GM12878 (cell line): ENCODE data around the gene SH2D3A. TPM values are rescaled to one million over a fixed set of nuclear protein-coding genes. Genes with fewer than 3 reads are reported as not detected.

Experiments used
- ATAC-seq: fragments of 200-7000 bp; cut with Tn5 transposase; 3 replicates; pipeline ENCODE4 v1.9.1; 2020; ENCODE audit warnings: mild to moderate bottlenecking, moderate library complexity
- BruUV-seq: library from RNA; stranded (reverse); fragments of 400-500 nt; replicated peaks from 2 replicates; lab custom pipeline; 2021; lab: Mats Ljungman, UMichigan
- CTCF ChIA-PET: fragments of 300-600 bp; sonication (Branson Sonifier 250); formaldehyde crosslinking; extraction: SDS; loops from one replicate; lab custom pipeline; 2021; ENCODE audit warnings: inconsistent platforms; lab: Yijun Ruan, JAX
- POLR2A ChIA-PET: fragments of 350-600 bp; formaldehyde crosslinking; extraction: SDS; loops from one replicate; lab custom pipeline; 2021; ENCODE audit warnings: inconsistent platforms; lab: Charles Lee
- RAD21 ChIA-PET: fragments of 300-600 bp; sonication (Branson Sonifier 250); formaldehyde crosslinking; loops from one replicate; lab custom pipeline; 2023; ENCODE audit warnings: antibody characterized with exemption; ENCODE audit not compliant: unreplicated experiment; lab: Charles Lee
- SMC1A ChIA-PET: fragments of 300-600 bp; sonication (Branson Sonifier 250); formaldehyde crosslinking; loops from one replicate; lab custom pipeline; 2023; ENCODE audit not compliant: unreplicated experiment, uncharacterized antibody; lab: Charles Lee
- DNase-seq: peaks from one replicate; pipeline ENCODE4 v3.0.0-alpha.2; 2011; ENCODE audit warnings: low read depth, low spot score
- FAIRE-seq: peaks from 3 replicates; lab custom pipeline; 2011; peaks lifted over from hg19 to GRCh38; lab: Jason Lieb, UNC
- H2AFZ ChIP-seq: 2 replicates; pipeline ENCODE4 v1.6.0; 2011; ENCODE audit warnings: low read depth, low read length, control low read depth; ENCODE audit not compliant: control insufficient read depth
- H3K27ac ChIP-seq: 2 replicates; pipeline ENCODE4 v1.5.1; 2011; ENCODE audit warnings: control low read depth; ENCODE audit not compliant: control insufficient read depth, insufficient read depth
- H3K27me3 ChIP-seq, 2 experiments: replicated peaks in 1 of 2; 2 replicates each; pipeline versions ENCODE4 v1.6.0 to v1.6.1; 2011; ENCODE audit warnings: low read length in 1 of 2; ENCODE audit not compliant: control insufficient read depth in 2 of 2, insufficient read depth in 2 of 2
- H3K36me3 ChIP-seq, 2 experiments: 2 replicates each; pipeline ENCODE4 v1.5.1; 2011; ENCODE audit warnings: low read length in 1 of 2; ENCODE audit not compliant: control insufficient read depth in 2 of 2, insufficient read depth in 2 of 2
- H3K4me1 ChIP-seq: 2 replicates; pipeline ENCODE4 v1.6.1; 2011; ENCODE audit warnings: mild to moderate bottlenecking, low read length, moderate library complexity, mixed read lengths; ENCODE audit not compliant: control insufficient read depth, insufficient read depth
- H3K4me2 ChIP-seq: 2 replicates; pipeline ENCODE4 v1.6.0; 2011; ENCODE audit warnings: control low read depth; ENCODE audit not compliant: control insufficient read depth, insufficient read depth
- H3K4me3 ChIP-seq: fragments of 200-600 bp; sonication (generic); 2 replicates; pipeline ENCODE4 v1.5.1; 2016
- H3K79me2 ChIP-seq: 2 replicates; pipeline ENCODE4 v1.6.0; 2011; ENCODE audit warnings: low read length; ENCODE audit not compliant: control insufficient read depth, insufficient read depth
- H3K9ac ChIP-seq: 2 replicates; pipeline ENCODE4 v1.8.0; 2011; ENCODE audit warnings: low read length, control low read depth, mixed read lengths; ENCODE audit not compliant: control insufficient read depth, insufficient read depth
- H3K9me3 ChIP-seq: replicated peaks from 3 replicates; pipeline ENCODE4 v1.5.1; 2011; ENCODE audit warnings: mild to moderate bottlenecking, low read length; ENCODE audit not compliant: control insufficient read depth, insufficient read depth
- H4K20me1 ChIP-seq: 2 replicates; pipeline ENCODE4 v1.6.0; 2011; ENCODE audit not compliant: control insufficient read depth, insufficient read depth
- ATF7 ChIP-seq: fragments of 450-650 bp; IDR thresholded peaks from 2 replicates; pipeline ENCODE4 v1.6.1; 2016; ENCODE audit warnings: low read depth, mild to moderate bottlenecking
- BMI1 ChIP-seq: fragments of 450-650 bp; IDR thresholded peaks from 2 replicates; pipeline ENCODE4 v1.6.1; 2016; ENCODE audit warnings: mild to moderate bottlenecking, moderate library complexity, borderline replicate concordance
- CBX3 ChIP-seq: fragments of 200-600 bp; sonication (generic); IDR thresholded peaks from 2 replicates; pipeline ENCODE4 v1.6.1; 2016; ENCODE audit warnings: low read depth, borderline replicate concordance
- CREB1 ChIP-seq: IDR thresholded peaks from 2 replicates; pipeline ENCODE4 v1.6.1; 2012; ENCODE audit warnings: low read depth, mild to moderate bottlenecking, inconsistent platforms
- FOXM1 ChIP-seq: IDR thresholded peaks from 2 replicates; pipeline ENCODE4 v1.6.1; 2012; ENCODE audit warnings: low read depth, mild to moderate bottlenecking, inconsistent platforms, low read length, moderate library complexity
- IKZF2 ChIP-seq, 2 experiments: fragments of 450-650 bp; IDR thresholded peaks; 2 replicates each; pipeline ENCODE4 v1.6.1; 2017; ENCODE audit warnings: mild to moderate bottlenecking in 2 of 2, moderate library complexity in 2 of 2
- MEF2A ChIP-seq: IDR thresholded peaks from 2 replicates; pipeline ENCODE4 v1.6.1; 2011; ENCODE audit warnings: low read depth, mild to moderate bottlenecking, low read length, moderate library complexity; ENCODE audit not compliant: insufficient read depth
- PAX5 ChIP-seq: IDR thresholded peaks from 2 replicates; pipeline ENCODE4 v1.6.1; 2011; ENCODE audit warnings: low read depth, low read length, borderline replicate concordance
- POU2F2 ChIP-seq: IDR thresholded peaks from 3 replicates; pipeline ENCODE4 v1.6.1; 2011; ENCODE audit warnings: low read depth, mild to moderate bottlenecking, low read length, borderline replicate concordance
- SIX5 ChIP-seq: IDR thresholded peaks from 2 replicates; pipeline ENCODE4 v1.6.1; 2011; ENCODE audit warnings: mild to moderate bottlenecking, low read depth, low read length, moderate library complexity; ENCODE audit not compliant: severe bottlenecking
- SPI1 ChIP-seq: IDR thresholded peaks from 2 replicates; pipeline ENCODE4 v1.6.1; 2011; ENCODE audit warnings: low read depth, mild to moderate bottlenecking, low read length, moderate library complexity, borderline replicate concordance; ENCODE audit not compliant: insufficient read depth
- SREBF2 ChIP-seq: IDR thresholded peaks from 2 replicates; pipeline ENCODE4 v1.6.1; 2012; ENCODE audit warnings: mild to moderate bottlenecking, low read length
- SRF ChIP-seq, 2 experiments: IDR thresholded peaks; 2 replicates each; pipeline ENCODE4 v1.6.1; 2011; ENCODE audit warnings: low read depth in 2 of 2, low read length in 2 of 2, mild to moderate bottlenecking in 1 of 2, moderate library complexity in 1 of 2
- TCF7 ChIP-seq: IDR thresholded peaks from 2 replicates; pipeline ENCODE4 v1.6.1; 2014; ENCODE audit warnings: antibody characterized with exemption, borderline replicate concordance
- ZZZ3 ChIP-seq: IDR thresholded peaks from 2 replicates; pipeline ENCODE4 v1.6.1; 2011; ENCODE audit warnings: low read depth; ENCODE audit not compliant: control insufficient read depth, insufficient read length
- WGBS: methylation state at CpG from one replicate; pipeline ENCODE4 v1.1.6; 2016; ENCODE audit warnings: low lambda C conversion rate; ENCODE audit not compliant: insufficient replicate concordance, insufficient coverage; ENCODE audit errors: missing lambda C conversion rate; 5-methylcytosine and 5-hydroxymethylcytosine counted together
- in situ Hi-C: fragments of 300-500 bp; cut with MboI; formaldehyde crosslinking; loops from 9 replicates; pipeline ENCODE4 v1.14.3; 2018; ENCODE audit warnings: mixed read lengths
- intact Hi-C: fragments of 100-400 bp; cut with micrococcal nuclease; formaldehyde crosslinking; loops from one replicate; pipeline ENCODE4 v1.14.2; 2022; ENCODE audit not compliant: unreplicated experiment
- polyA plus RNA-seq, 11 experiments: library from polyadenylated mRNA; depleted of rRNA in 4 of 11; unstranded in 6 of 11; stranded (reverse) in 5 of 11; fragments of >200 nt; fragmentation: Nextera tagmentation in 4 of 11; fragmentation: Illumina TruSeq in 1 of 11; extraction: Ambion mirVana in 4 of 11; extraction: Trizol in 1 of 11; gene quantifications; 1 replicate in 1 of 11; 2 replicates in 10 of 11; pipeline versions ENCODE4 v1.2.1 to v1.2.3, GENCODE V29; 2011 to 2016; ENCODE audit warnings: inconsistent platforms in 2 of 11, missing spikeins in 2 of 11, low read depth in 1 of 11
- total RNA-seq, 4 experiments: library from RNA; depleted of rRNA in 3 of 4; stranded (reverse); fragments of >200 nt in 3 of 4; fragmentation: Illumina TruSeq in 1 of 4; extraction: Trizol in 1 of 4; gene quantifications; 2 replicates each; pipeline versions ENCODE4 v1.2.1 to v1.2.3, GENCODE V29; 2013 to 2021
- TF ChIP-seq, protein P1 (sequence below), 3 experiments: IDR thresholded peaks in 2 of 3; conservative IDR thresholded peaks in 1 of 3; 2 replicates each; pipeline ENCODE4 v1.5.1; 2011; ENCODE audit warnings: low read depth in 3 of 3, low read length in 3 of 3, mild to moderate bottlenecking in 3 of 3, control low read depth in 2 of 3, moderate library complexity in 2 of 3, inconsistent platforms in 1 of 3, mixed read lengths in 1 of 3; ENCODE audit not compliant: control insufficient read depth in 2 of 3, insufficient read depth in 1 of 3; ENCODE audit errors: extremely low read depth in 1 of 3

SH2D3A gene
- total and polyA plus RNA-seq, 10 of the 15 experiments (the other 5 are each of a cell fraction or from before 2014, with no cell fraction given): 0.77 to 24.4 (median 9.5) TPM

GRCh38 chr19:6791237-6791636, 24.0 kb upstream of the SH2D3A start:
- CTCF ChIA-PET: interaction anchor here (0.5 to 1.9 kb wide), 5 partner anchors 9 to 742 kb away, joined by 4 to 13 read pairs (median 7); partner anchors contain the start of gene VAV1

More at GRCh38 chr19:6791237-6791636, 24.0 kb upstream of the SH2D3A start:
- Histone ChIP-seq H3K4me3 (no peak overlapping the region), H3K27ac (no peak overlapping the region), H4K20me1 (peaks cover 3% of the 10 kb centered on the region; the same call in 1 of the 2 replicates), H2AFZ (no peak overlapping the region), H3K27me3 (no peaks in the 10 kb centered on the region), H3K79me2 (peaks cover 43% of the 10 kb centered on the region), H3K36me3 (peaks cover 5 to 10% of the 10 kb centered on the region in 2 experiments; a peak in 3 of 4 replicates), H3K4me1 (no peaks in the 10 kb centered on the region), H3K4me2 (no peak overlapping the region), H3K9ac (no peak overlapping the region), H3K9me3 (peaks cover 2% of the 10 kb centered on the region; the same call in 1 of the 3 replicates)
- SMC1A ChIA-PET: interaction anchor here (0.6 to 2.1 kb wide), 8 partner anchors 10 to 1401 kb away, joined by 3 to 13 read pairs (median 4); partner anchors contain the start of gene VAV1
- DNase-seq (no peak), FAIRE-seq (no peak), ATAC-seq (no peak)
- WGBS: 88% methylated on average over 6 of the region's 6 CpGs
- no TSS peak for BruUV-seq
- intact Hi-C loops (no loop called here), in situ Hi-C loops (no loop called here)
- RAD21 ChIA-PET: interaction anchor here (1.4 kb wide), 1 partner anchor 10 kb away, joined by 8 read pairs; no protein-coding TSS in a partner anchor
- TF ChIP-seq TCF7 (no peak), SRF (IDR thresholded peaks at IDR 0.05; ENCODE audit: low read depth in 2 of 2, low read length in 2 of 2) (no peak), IKZF2 (IDR thresholded peaks at IDR 0.05) (no peak), POU2F2 (no peak), MEF2A (no peak), SREBF2 (no peak), SIX5 (no peak), SPI1 (no peak), ATF7 (no peak), ZZZ3 (no peak), CBX3 (no peak), FOXM1 (no peak), PAX5 (no peak), CREB1 (no peak), BMI1 (no peak)
- TF ChIP-seq, protein P1, sequence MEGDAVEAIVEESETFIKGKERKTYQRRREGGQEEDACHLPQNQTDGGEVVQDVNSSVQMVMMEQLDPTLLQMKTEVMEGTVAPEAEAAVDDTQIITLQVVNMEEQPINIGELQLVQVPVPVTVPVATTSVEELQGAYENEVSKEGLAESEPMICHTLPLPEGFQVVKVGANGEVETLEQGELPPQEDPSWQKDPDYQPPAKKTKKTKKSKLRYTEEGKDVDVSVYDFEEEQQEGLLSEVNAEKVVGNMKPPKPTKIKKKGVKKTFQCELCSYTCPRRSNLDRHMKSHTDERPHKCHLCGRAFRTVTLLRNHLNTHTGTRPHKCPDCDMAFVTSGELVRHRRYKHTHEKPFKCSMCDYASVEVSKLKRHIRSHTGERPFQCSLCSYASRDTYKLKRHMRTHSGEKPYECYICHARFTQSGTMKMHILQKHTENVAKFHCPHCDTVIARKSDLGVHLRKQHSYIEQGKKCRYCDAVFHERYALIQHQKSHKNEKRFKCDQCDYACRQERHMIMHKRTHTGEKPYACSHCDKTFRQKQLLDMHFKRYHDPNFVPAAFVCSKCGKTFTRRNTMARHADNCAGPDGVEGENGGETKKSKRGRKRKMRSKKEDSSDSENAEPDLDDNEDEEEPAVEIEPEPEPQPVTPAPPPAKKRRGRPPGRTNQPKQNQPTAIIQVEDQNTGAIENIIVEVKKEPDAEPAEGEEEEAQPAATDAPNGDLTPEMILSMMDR (IDR thresholded peaks at IDR 0.05 in 2 of 3, conservative IDR thresholded peaks at IDR 0.05 in 1 of 3; ENCODE audit: control insufficient read depth in 2 of 3, extremely low read depth in 1 of 3, insufficient read depth in 1 of 3, low read depth in 3 of 3, low read length in 3 of 3): no peak
- POLR2A ChIA-PET: interaction anchor here (0.6 to 2.2 kb wide), 6 partner anchors 9 to 19 kb away, joined by 3 to 6 read pairs (median 4); partner anchors contain the start of gene VAV1
